Measurements from ENCODE around the gene PEBP1. TPM values are rescaled to one million over a fixed set of nuclear protein-coding genes. Genes with fewer than 3 reads are reported as not detected.
"Not testable (repeated sequence)": the region's sequence is repeated elsewhere in the genome, so short reads cannot be mapped to it uniquely, and the experiment has no call there.

PEBP1 gene
- total RNA-seq, 1 donor from 2014 or later = 317 TPM

DNA sequence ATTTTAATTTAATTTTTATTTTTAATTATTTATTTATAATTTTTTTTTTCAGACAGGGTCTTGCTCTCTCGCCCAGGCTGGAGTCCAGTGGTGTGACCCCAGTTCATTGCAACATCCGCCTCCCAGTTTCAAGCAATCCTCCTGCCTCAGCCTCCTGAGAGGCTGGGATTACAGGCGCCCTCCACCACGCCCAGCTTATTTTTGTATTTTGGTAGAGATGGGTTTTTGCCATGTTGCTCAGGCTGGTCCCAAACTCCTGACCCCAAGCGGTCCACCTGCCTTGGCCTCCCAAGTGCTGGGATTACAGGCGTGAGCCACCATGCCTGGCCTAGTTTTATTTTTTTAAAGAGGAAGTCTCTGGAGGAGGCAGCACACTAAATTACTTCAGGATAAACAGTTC, 13.7 kb upstream of the PEBP1 start:
- no peak for DNase-seq (ENCODE audit: low read depth, low spot score)
- Mint-ChIP-seq H3K9me3 (no peaks in the 10 kb centered on the region), H3K27ac (ENCODE audit: unreplicated experiment) (no peak overlapping the region), H3K36me3 (ENCODE audit: low read depth) (no peaks in the 10 kb centered on the region), H3K4me3 (no peak overlapping the region), H3K27me3 (ENCODE audit: low read depth) (no peaks in the 10 kb centered on the region), H3K4me1 (peaks cover 14% of the 10 kb centered on the region)
- TF ChIP-seq, protein P1, sequence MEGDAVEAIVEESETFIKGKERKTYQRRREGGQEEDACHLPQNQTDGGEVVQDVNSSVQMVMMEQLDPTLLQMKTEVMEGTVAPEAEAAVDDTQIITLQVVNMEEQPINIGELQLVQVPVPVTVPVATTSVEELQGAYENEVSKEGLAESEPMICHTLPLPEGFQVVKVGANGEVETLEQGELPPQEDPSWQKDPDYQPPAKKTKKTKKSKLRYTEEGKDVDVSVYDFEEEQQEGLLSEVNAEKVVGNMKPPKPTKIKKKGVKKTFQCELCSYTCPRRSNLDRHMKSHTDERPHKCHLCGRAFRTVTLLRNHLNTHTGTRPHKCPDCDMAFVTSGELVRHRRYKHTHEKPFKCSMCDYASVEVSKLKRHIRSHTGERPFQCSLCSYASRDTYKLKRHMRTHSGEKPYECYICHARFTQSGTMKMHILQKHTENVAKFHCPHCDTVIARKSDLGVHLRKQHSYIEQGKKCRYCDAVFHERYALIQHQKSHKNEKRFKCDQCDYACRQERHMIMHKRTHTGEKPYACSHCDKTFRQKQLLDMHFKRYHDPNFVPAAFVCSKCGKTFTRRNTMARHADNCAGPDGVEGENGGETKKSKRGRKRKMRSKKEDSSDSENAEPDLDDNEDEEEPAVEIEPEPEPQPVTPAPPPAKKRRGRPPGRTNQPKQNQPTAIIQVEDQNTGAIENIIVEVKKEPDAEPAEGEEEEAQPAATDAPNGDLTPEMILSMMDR (conservative IDR thresholded peaks at IDR 0.05) = no peak

DNA sequence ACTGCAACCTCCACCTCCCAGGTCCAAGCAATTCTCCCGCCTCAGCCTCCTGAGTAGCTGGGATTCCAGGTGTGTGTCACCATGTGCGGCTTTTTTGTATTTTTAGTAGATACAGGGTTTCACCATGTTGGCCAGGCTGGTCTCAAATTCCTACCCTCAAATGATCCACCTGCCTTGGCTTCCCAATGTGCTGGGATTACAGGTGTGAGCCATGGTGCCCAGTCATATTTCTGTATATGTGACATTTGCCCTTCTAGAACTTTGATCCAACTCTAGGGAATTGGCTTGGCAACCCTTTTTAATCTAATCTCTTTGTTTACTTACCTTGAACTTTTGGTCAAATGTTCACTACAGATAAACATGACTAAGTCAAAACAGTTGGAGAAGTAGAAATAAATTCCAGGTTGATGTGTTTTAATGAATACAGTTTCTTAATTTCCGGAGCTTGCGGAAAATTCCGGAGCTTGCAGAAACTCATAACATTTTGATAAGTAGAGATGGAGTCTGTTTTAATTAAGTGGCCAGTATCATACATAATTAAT, 11.5 kb upstream of the PEBP1 start:
- peaks cover 2% of the 10 kb centered on the region for H3K9me3 Mint-ChIP-seq
- DNase-seq (ENCODE audit: low read depth, low spot score) = no peak

DNA sequence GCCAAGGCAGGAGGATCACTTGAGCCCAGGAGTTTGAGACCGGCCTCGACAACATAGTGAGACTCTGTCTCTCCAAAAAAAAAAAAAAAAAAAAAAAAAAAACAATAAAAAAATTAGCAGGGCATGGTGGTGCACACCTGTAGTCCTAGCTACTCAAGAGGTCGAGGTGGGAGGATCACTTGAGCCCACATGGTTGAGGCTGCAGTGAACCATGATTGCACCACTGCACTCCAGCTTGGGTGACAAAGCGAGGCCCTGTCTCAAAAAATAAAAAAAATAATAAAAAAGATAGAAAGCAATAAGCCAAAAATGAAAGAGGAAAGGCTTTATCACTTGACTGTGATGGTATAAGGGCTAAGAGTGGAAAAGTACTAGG, 10.2 kb upstream of the PEBP1 start:
- no peak for DNase-seq (ENCODE audit: low read depth, low spot score)
- Mint-ChIP-seq H3K4me3 (no peak overlapping the region), H3K27ac (ENCODE audit: unreplicated experiment) (no peak overlapping the region), H3K27me3 (ENCODE audit: low read depth) (no peaks in the 10 kb centered on the region), H3K4me1 (peaks cover 7% of the 10 kb centered on the region), H3K36me3 (ENCODE audit: low read depth) (no peaks in the 10 kb centered on the region), H3K9me3 (peaks cover 2% of the 10 kb centered on the region)
- TF ChIP-seq, protein P1 (conservative IDR thresholded peaks at IDR 0.05) = no peak

More for the DNA sequence above, 11.5 kb upstream of the PEBP1 start:
- Mint-ChIP-seq H3K4me1 (peaks cover 14% of the 10 kb centered on the region), H3K27ac (ENCODE audit: unreplicated experiment) (no peak overlapping the region), H3K36me3 (ENCODE audit: low read depth) (no peaks in the 10 kb centered on the region), H3K4me3 (no peak overlapping the region), H3K27me3 (ENCODE audit: low read depth) (no peaks in the 10 kb centered on the region)
- TF ChIP-seq, protein P1 (conservative IDR thresholded peaks at IDR 0.05) = no peak

DNA sequence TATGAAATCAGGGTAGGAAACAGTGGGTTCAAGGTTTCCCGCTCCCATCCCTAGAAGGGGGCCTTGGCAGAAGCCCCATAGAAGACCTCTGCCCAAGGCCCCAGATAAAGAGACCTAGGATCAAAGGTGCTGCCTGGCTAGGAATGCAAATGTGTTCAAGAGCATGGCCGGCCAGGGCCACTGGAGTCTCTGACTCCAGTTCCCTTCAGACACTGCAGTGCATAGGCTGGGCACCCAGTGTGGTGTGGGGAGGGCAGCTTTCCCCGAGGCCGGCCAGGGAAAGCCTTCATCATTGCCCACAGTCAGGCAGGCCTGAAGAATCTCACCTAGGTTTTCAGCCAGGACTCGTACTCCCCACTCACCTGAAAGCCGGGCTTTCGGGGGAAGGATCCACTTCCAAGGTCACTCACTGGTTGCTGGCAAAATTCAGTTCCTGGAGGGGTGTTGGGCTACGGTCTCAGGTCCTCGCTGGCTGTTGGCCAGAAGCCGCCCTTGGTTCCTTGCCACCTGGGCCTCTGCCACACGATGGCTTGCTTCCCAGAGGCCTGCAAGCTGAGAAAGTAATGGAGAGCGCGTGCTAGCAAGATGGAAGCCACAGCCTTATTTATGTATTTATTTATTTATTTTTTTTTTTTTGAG, 9.7 kb upstream of the PEBP1 start:
- H3K27me3 Mint-ChIP-seq (ENCODE audit: low read depth) = no peaks in the 10 kb centered on the region
- H3K27ac Mint-ChIP-seq (ENCODE audit: unreplicated experiment) = peak overlapping the region; percentile 86
- no peak overlapping the region for H3K4me3 Mint-ChIP-seq
- TF ChIP-seq, protein P1 (conservative IDR thresholded peaks at IDR 0.05) = no peak
- peaks cover 2% of the 10 kb centered on the region for H3K9me3 Mint-ChIP-seq
- H3K36me3 Mint-ChIP-seq (ENCODE audit: low read depth) = no peaks in the 10 kb centered on the region
- H3K4me1 Mint-ChIP-seq = peaks cover 2% of the 10 kb centered on the region
- no peak for DNase-seq (ENCODE audit: low read depth, low spot score)

DNA sequence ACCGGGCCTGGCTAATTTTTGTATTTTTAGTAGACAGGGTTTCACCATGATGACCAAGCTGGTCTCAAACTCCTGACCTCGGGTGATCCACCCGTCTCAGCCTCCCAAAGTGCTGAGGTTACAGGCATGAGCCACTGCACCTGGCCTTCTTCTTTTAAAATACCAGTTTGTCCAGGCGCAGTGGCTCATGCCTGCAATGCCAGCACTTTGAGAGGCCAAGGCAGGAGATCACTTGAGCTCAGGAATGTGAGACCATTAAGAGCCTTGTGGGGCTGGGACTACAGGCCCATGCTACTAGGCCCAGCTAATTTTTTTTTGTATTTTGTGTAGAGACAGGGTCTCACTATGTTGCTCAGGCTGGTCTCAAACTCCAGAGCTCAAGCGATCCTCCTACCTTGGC, 8.1 kb upstream of the PEBP1 start:
- TF ChIP-seq, protein P1 (conservative IDR thresholded peaks at IDR 0.05) = no peak
- H3K4me1 Mint-ChIP-seq = peaks cover 4% of the 10 kb centered on the region
- H3K27ac Mint-ChIP-seq (ENCODE audit: unreplicated experiment) = no peak overlapping the region
- no peak for DNase-seq (ENCODE audit: low read depth, low spot score)
- H3K36me3 Mint-ChIP-seq (ENCODE audit: low read depth) = no peaks in the 10 kb centered on the region
- no peak overlapping the region for H3K4me3 Mint-ChIP-seq
- H3K27me3 Mint-ChIP-seq (ENCODE audit: low read depth) = no peaks in the 10 kb centered on the region
- peaks cover 2% of the 10 kb centered on the region for H3K9me3 Mint-ChIP-seq

DNA sequence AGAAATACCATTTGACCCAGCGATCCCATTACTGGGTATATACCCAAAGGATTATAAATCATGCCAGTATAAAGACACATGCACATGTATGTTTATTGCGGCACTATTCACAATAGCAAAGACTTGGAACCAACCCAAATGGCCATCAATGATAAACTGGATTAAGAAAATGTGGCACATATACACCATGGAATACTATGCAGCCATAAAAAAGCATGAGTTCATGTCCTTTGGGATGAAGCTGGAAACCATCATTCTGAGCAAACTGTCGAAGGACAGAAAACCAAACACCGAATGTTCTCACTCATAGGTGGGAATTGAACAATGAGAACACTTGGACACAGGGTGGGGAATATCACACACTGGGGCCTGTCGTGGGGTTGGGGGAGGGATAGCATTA, 6.5 kb upstream of the PEBP1 start:
- not testable (repeated sequence) for H3K4me1 Mint-ChIP-seq; H3K9me3 Mint-ChIP-seq; H3K4me3 Mint-ChIP-seq; H3K27ac Mint-ChIP-seq (ENCODE audit: unreplicated experiment); H3K27me3 Mint-ChIP-seq (ENCODE audit: low read depth); DNase-seq (ENCODE audit: low read depth, low spot score); H3K36me3 Mint-ChIP-seq (ENCODE audit: low read depth)

All from neural crest cell (in vitro differentiated cells).